ENCODE measurements around the gene CACTIN.

The CACTIN gene

GRCh38 chr19:3610745-3611717, 15.6 kb downstream of the CACTIN start:
- ChIA-PET POLR2A (no interaction called here), CTCF (no interaction called here)
- TF ChIP-seq CTCF (IDR thresholded peaks at IDR 0.05; ENCODE audit: control extremely low read depth, extremely low read depth, low read depth, missing control alignments), result no peak
- no peak for DNase-seq (ENCODE audit: extremely low spot score)

GRCh38 chr19:3609779-3610719, 16.5 kb downstream of the CACTIN start:
- POLR2A ChIA-PET, result no interaction called here

GRCh38 chr19:3608750-3609322, 17.8 kb downstream of the CACTIN start:
- ChIA-PET CTCF (interaction anchor here (1.0 to 2.1 kb wide), 5 partner anchors 11 to 304 kb away, joined by 3 to 13 read pairs (median 5); partner anchors contain the start of gene GIPC3), POLR2A (interaction anchor here (0.6 kb wide), 1 partner anchor 91 kb away, joined by 4 read pairs; no protein-coding TSS in a partner anchor)
- no peak for DNase-seq (ENCODE audit: extremely low spot score)
- no peak for TF ChIP-seq CTCF (IDR thresholded peaks at IDR 0.05; ENCODE audit: control extremely low read depth, extremely low read depth, low read depth, missing control alignments)

More at GRCh38 chr19:3609779-3610719, 16.5 kb downstream of the CACTIN start:
- TF ChIP-seq CTCF (IDR thresholded peaks at IDR 0.05; ENCODE audit: control extremely low read depth, extremely low read depth, low read depth, missing control alignments), result no peak
- DNase-seq (ENCODE audit: extremely low spot score), result no peak
- CTCF ChIA-PET, result no interaction called here

GRCh38 chr19:3608079-3608641, 18.4 kb downstream of the CACTIN start:
- no peak for TF ChIP-seq CTCF (IDR thresholded peaks at IDR 0.05; ENCODE audit: control extremely low read depth, extremely low read depth, low read depth, missing control alignments)
- ChIA-PET CTCF (interaction anchor here (0.9 to 2.1 kb wide), 5 partner anchors 12 to 303 kb away, joined by 3 to 13 read pairs (median 5); partner anchors contain the start of gene GIPC3), POLR2A (interaction anchor here (0.6 kb wide), 1 partner anchor 91 kb away, joined by 4 read pairs; no protein-coding TSS in a partner anchor)
- no peak for DNase-seq (ENCODE audit: extremely low spot score)

- ChIA-PET POLR2A (no interaction called here), CTCF (interaction anchor here (0.9 to 2.1 kb wide), 4 partner anchors 12 to 22 kb away, joined by 3 to 13 read pairs (median 6); partner anchors contain the start of gene GIPC3)
- TF ChIP-seq CTCF (IDR thresholded peaks at IDR 0.05; ENCODE audit: control extremely low read depth, extremely low read depth, low read depth, missing control alignments), result no peak
- DNase-seq (ENCODE audit: extremely low spot score), result no peak
Observed at GRCh38 chr19:3607303-3608078, 19.1 kb downstream of the CACTIN start.
